SK-N-SH (cell line): ENCODE measurements around the gene CENPVL3. TPM values are rescaled to one million over a fixed set of nuclear protein-coding genes. Genes with fewer than 3 reads are reported as not detected.

Experiments
- CTCF ChIA-PET: fragments of 300-600, 350-600 bp; formaldehyde crosslinking; extraction: SDS; loops from one replicate; lab custom pipeline; 2021; lab: Yijun Ruan, JAX
- POLR2A ChIA-PET: fragments of 350-600 bp; sonication (Branson Sonifier 250); formaldehyde crosslinking; extraction: SDS; loops from one replicate; lab custom pipeline; 2020; ENCODE audit warnings: antibody characterized with exemption, inconsistent platforms; lab: Yijun Ruan, JAX
- DNase-seq: peaks from one replicate; pipeline ENCODE4 v3.0.0; 2012
- H2AFZ ChIP-seq: fragments of 200-600 bp; sonication (generic); 2 replicates; pipeline ENCODE4 v1.8.1; 2016; ENCODE audit warnings: antibody characterized with exemption, mild to moderate bottlenecking, low read depth
- H3F3A ChIP-seq: fragments of 200-600 bp; sonication (generic); replicated peaks from 2 replicates; pipeline ENCODE3; 2016; ENCODE audit warnings: antibody characterized with exemption, mild to moderate bottlenecking; ENCODE audit not compliant: insufficient read depth
- H3K27ac ChIP-seq, 2 experiments: fragments of 200-500 bp in 1 of 2; fragments of 200-600 bp in 1 of 2; sonication (Bioruptor generic) in 1 of 2; sonication (generic), shearing (Covaris generic) in 1 of 2; 2 replicates each; pipeline versions ENCODE4 v1.5.1 to v1.6.1; 2014 to 2016; ENCODE audit warnings: low read depth in 2 of 2, inconsistent platforms in 1 of 2, low read length in 1 of 2, mild to moderate bottlenecking in 1 of 2, mixed read lengths in 1 of 2
- H3K27me3 ChIP-seq: fragments of 200-600 bp; sonication (generic), shearing (Covaris generic); 2 replicates; pipeline ENCODE4 v1.6.1; 2016; ENCODE audit warnings: mixed run types; ENCODE audit not compliant: insufficient read depth
- H3K36me3 ChIP-seq, 2 experiments: fragments of 200-500 bp in 1 of 2; fragments of 200-600 bp in 1 of 2; sonication (Bioruptor generic) in 1 of 2; sonication (generic) in 1 of 2; replicated peaks in 1 of 2; 2 replicates each; pipeline versions ENCODE3 to v1.5.1; 2014 to 2016; ENCODE audit warnings: low read length in 1 of 2, mild to moderate bottlenecking in 1 of 2; ENCODE audit not compliant: insufficient read depth in 2 of 2, control insufficient read depth in 1 of 2
- H3K4me1 ChIP-seq, 2 experiments: fragments of 200-500 bp in 1 of 2; fragments of 200-600 bp in 1 of 2; sonication (Bioruptor generic) in 1 of 2; sonication (generic), shearing (Covaris generic) in 1 of 2; 2 replicates each; pipeline versions ENCODE4 v1.5.1 to v1.6.1; 2014 to 2016; ENCODE audit warnings: low read depth in 1 of 2, low read length in 1 of 2, mixed run types in 1 of 2; ENCODE audit not compliant: insufficient read depth in 2 of 2, control insufficient read depth in 1 of 2
- H3K4me2 ChIP-seq: fragments of 200-600 bp; sonication (generic), shearing (Covaris generic); 2 replicates; pipeline ENCODE4 v1.6.1; 2017; ENCODE audit warnings: mixed run types
- H3K4me3 ChIP-seq, 2 experiments: fragments of 200-500 bp in 1 of 2; fragments of 200-600 bp in 1 of 2; sonication (Bioruptor generic) in 1 of 2; sonication (generic), shearing (Covaris generic) in 1 of 2; 2 replicates each; pipeline versions ENCODE4 v1.5.1 to v1.8.1; 2014 to 2016; ENCODE audit warnings: low read depth in 2 of 2, inconsistent platforms in 1 of 2, low read length in 1 of 2, mild to moderate bottlenecking in 1 of 2, mixed read lengths in 1 of 2, moderate library complexity in 1 of 2
- H3K79me2 ChIP-seq: fragments of 200-600 bp; sonication (generic); 2 replicates; pipeline ENCODE4 v1.8.1; 2017; ENCODE audit warnings: mild to moderate bottlenecking; ENCODE audit not compliant: insufficient read depth
- H3K9ac ChIP-seq: fragments of 200-600 bp; sonication (generic); 2 replicates; pipeline ENCODE4 v1.6.1; 2017; ENCODE audit warnings: mixed run types
- H3K9me2 ChIP-seq: fragments of 200-600 bp; sonication (generic); 2 replicates; pipeline ENCODE4 v1.6.1; 2017; ENCODE audit warnings: mixed run types
- H3K9me3 ChIP-seq: fragments of 200-600 bp; sonication (generic); 2 replicates; pipeline ENCODE4 v1.6.1; 2017; ENCODE audit warnings: mixed run types, mild to moderate bottlenecking, moderate library complexity
- H4K20me1 ChIP-seq: fragments of 200-600 bp; sonication (generic); 2 replicates; pipeline ENCODE4 v1.6.1; 2017; ENCODE audit warnings: mild to moderate bottlenecking, mixed run types; ENCODE audit not compliant: insufficient read depth
- ELF1 ChIP-seq: IDR thresholded peaks from 2 replicates; pipeline ENCODE4 v1.4.0; 2012
- FOXJ3 ChIP-seq: sonication (generic); formaldehyde crosslinking; IDR thresholded peaks from 2 replicates; pipeline ENCODE4 v1.5.1; 2020; ENCODE audit warnings: mild to moderate bottlenecking, missing genetic modification reagents
- FOXM1 ChIP-seq: IDR thresholded peaks from 2 replicates; pipeline ENCODE4 v1.4.0; 2012; ENCODE audit warnings: low read depth, mild to moderate bottlenecking
- GABPA ChIP-seq: IDR thresholded peaks from 2 replicates; pipeline ENCODE4 v1.4.0; 2012; ENCODE audit warnings: low read depth, mild to moderate bottlenecking
- GATA2 ChIP-seq: sonication (generic); formaldehyde crosslinking; IDR thresholded peaks from 2 replicates; pipeline ENCODE4 v1.5.0; 2020; ENCODE audit warnings: mild to moderate bottlenecking, missing genetic modification reagents
- MXI1 ChIP-seq: IDR thresholded peaks from 2 replicates; pipeline ENCODE4 v1.6.1; 2012; ENCODE audit warnings: mild to moderate bottlenecking, low read depth, low read length, improper control_type of control experiment
- NRF1 ChIP-seq: IDR thresholded peaks from 2 replicates; pipeline ENCODE4 v1.6.1; 2012; ENCODE audit warnings: low read depth, mild to moderate bottlenecking, low read length
- PBX3 ChIP-seq: IDR thresholded peaks from 2 replicates; pipeline ENCODE4; 2012
- RAD21 ChIP-seq: IDR thresholded peaks from 2 replicates; pipeline ENCODE4 v1.6.1; 2012; ENCODE audit warnings: mild to moderate bottlenecking, low read length
- RCOR1 ChIP-seq: fragments of 150-350 bp; IDR thresholded peaks from 2 replicates; pipeline ENCODE4 v1.6.1; 2017; ENCODE audit warnings: antibody characterized with exemption, low read length
- SMC3 ChIP-seq: IDR thresholded peaks from 2 replicates; pipeline ENCODE4 v1.6.1; 2012; ENCODE audit warnings: low read depth, low read length, improper control_type of control experiment
- TEAD4 ChIP-seq: IDR thresholded peaks from 2 replicates; pipeline ENCODE4 v1.4.0; 2012; ENCODE audit warnings: mild to moderate bottlenecking, borderline replicate concordance; ENCODE audit not compliant: insufficient read depth
- ZBTB33 ChIP-seq: IDR thresholded peaks from 2 replicates; pipeline ENCODE4 v1.4.0; 2012; ENCODE audit warnings: low read depth, borderline replicate concordance
- WGBS: methylation state at CpG from one replicate; pipeline ENCODE4 v1.1.6; 2017; ENCODE audit warnings: low lambda C conversion rate; 5-methylcytosine and 5-hydroxymethylcytosine counted together
- polyA plus RNA-seq, 3 experiments: library from polyadenylated mRNA; depleted of rRNA; stranded (reverse); fragments of >200 nt; gene quantifications; 2 replicates each; pipeline ENCODE4 v1.2.3, GENCODE V29; 2012
- TF ChIP-seq, protein P1 (sequence below): fragments of 200-600 bp; sonication (generic); IDR thresholded peaks from 2 replicates; pipeline ENCODE4 v1.6.1; 2017; ENCODE audit warnings: antibody characterized with exemption, mild to moderate bottlenecking, moderate library complexity
- TF ChIP-seq, protein P2 (sequence below): IDR thresholded peaks from 2 replicates; pipeline ENCODE4 v1.4.0; 2012; ENCODE audit warnings: low read depth, borderline replicate concordance

Gene CENPVL3
- polyA plus RNA-seq, 1 of the 3 experiments (the other 2 are of a cell fraction), result 0.67 TPM

DNA sequence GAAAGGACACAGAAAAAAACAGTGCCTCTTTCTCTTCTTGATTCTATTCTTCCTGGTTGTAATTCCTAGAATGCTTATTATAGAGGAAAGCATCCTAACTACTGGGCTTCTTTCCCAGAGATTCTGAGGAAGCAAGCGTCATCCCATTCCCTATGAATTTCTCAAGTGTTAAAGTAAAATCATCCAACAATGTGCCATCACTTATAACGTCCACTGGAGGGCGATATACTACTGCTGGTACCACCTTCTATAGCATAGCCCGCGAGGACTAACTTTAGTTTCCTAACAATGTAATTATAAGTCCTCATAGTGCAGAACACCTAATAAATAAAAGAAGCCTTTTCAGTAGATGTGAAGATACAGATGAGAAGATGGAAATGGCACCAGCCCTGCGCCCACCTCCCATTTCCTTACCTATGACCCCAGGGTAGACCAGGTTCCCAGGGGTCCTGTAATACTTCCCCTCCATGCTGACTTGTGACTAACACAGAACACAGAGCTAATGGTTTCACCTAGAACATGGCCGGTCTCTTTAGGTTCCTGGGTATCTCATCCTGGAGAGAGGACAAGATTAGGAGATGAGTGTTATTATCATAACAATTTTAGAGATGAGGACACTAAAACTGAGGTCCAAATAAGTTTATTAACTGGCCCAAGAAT lies 4.2 kb downstream of the CENPVL3 start:
- Histone ChIP-seq H3K27ac (no peak overlapping the region), H3K36me3 (no peaks in the 10 kb centered on the region), H3K4me1 (no peaks in the 10 kb centered on the region), H3K9me3 (no peaks in the 10 kb centered on the region), H3F3A (no peaks in the 10 kb centered on the region), H3K4me2 (no peak overlapping the region), H4K20me1 (no peaks in the 10 kb centered on the region), H3K79me2 (no peaks in the 10 kb centered on the region), H3K9me2 (no peaks in the 10 kb centered on the region), H3K27me3 (peaks cover 15% of the 10 kb centered on the region; the same call in 1 of the 2 replicates), H3K9ac (no peak overlapping the region), H2AFZ (no peak overlapping the region), H3K4me3 (no peak overlapping the region)
- ChIA-PET CTCF (interaction anchor here (1.0 to 2.3 kb wide), 3 partner anchors 28 to 647 kb away, joined by 3 to 7 read pairs (median 3); no protein-coding TSS in a partner anchor), POLR2A (no interaction called here)
- TF ChIP-seq SMC3, result peak; percentile 63
- TF ChIP-seq RAD21, result peak; percentile 79
- TF ChIP-seq, protein P1, sequence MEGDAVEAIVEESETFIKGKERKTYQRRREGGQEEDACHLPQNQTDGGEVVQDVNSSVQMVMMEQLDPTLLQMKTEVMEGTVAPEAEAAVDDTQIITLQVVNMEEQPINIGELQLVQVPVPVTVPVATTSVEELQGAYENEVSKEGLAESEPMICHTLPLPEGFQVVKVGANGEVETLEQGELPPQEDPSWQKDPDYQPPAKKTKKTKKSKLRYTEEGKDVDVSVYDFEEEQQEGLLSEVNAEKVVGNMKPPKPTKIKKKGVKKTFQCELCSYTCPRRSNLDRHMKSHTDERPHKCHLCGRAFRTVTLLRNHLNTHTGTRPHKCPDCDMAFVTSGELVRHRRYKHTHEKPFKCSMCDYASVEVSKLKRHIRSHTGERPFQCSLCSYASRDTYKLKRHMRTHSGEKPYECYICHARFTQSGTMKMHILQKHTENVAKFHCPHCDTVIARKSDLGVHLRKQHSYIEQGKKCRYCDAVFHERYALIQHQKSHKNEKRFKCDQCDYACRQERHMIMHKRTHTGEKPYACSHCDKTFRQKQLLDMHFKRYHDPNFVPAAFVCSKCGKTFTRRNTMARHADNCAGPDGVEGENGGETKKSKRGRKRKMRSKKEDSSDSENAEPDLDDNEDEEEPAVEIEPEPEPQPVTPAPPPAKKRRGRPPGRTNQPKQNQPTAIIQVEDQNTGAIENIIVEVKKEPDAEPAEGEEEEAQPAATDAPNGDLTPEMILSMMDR, result peak; percentile 80
- TF ChIP-seq TEAD4, result no peak
- 3% methylated on average over 7 of the region's 7 CpGs for WGBS
- peak; percentile 47 for DNase-seq

DNA sequence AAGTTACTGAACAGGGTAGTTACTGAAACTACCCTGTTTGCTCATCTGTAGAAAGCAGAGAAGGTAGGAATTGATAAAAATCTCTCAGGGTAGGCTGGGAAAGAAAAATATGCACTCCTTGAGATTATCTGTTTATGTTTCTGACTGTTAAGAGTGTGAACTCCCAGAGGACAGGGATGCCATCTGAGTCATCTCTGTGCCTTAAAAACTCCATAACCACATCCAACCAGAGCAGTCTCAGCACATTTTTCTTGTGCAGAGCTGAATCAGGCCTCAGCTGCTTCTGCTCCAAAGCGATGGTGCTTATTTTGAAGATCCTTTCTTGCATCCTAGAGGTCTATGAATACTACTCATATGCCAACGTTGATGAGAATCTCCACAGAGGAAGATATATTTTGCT lies 9.9 kb downstream of the CENPVL3 start:
- POLR2A ChIA-PET, result no interaction called here
- Histone ChIP-seq H3K36me3 (no peaks in the 10 kb centered on the region), H3K9me3 (no peaks in the 10 kb centered on the region), H3K79me2 (no peaks in the 10 kb centered on the region), H4K20me1 (no peaks in the 10 kb centered on the region), H3K9me2 (no peaks in the 10 kb centered on the region), H3K4me3 (no peak overlapping the region), H3K27ac (no peak overlapping the region), H2AFZ (no peak overlapping the region), H3K4me1 (no peaks in the 10 kb centered on the region), H3F3A (no peaks in the 10 kb centered on the region), H3K27me3 (no peaks in the 10 kb centered on the region), H3K9ac (no peak overlapping the region), H3K4me2 (no peak overlapping the region)
- DNase-seq, result no peak
- TF ChIP-seq FOXJ3 (CRISPR knock-in tag) (no peak), MXI1 (no peak), GABPA (no peak), PBX3 (no peak), FOXM1 (no peak), NRF1 (no peak), ZBTB33 (no peak), GATA2 (CRISPR knock-in tag) (no peak), ELF1 (no peak), RCOR1 (no peak)
- TF ChIP-seq, protein P2, sequence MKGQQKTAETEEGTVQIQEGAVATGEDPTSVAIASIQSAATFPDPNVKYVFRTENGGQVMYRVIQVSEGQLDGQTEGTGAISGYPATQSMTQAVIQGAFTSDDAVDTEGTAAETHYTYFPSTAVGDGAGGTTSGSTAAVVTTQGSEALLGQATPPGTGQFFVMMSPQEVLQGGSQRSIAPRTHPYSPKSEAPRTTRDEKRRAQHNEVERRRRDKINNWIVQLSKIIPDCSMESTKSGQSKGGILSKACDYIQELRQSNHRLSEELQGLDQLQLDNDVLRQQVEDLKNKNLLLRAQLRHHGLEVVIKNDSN, result no peak
- WGBS, result 0% methylated on average over 2 of the region's 2 CpGs
- CTCF ChIA-PET, result no interaction called here
